Neural cell (in vitro differentiated cells): ENCODE results near the gene IMPG1.

Experiments used
- CTCF ChIP-seq: fragments of 450-650 bp; IDR thresholded peaks from 2 replicates; pipeline ENCODE4 v1.5.1; 2014; ENCODE audit warnings: antibody characterized with exemption, mild to moderate bottlenecking, moderate library complexity; ENCODE audit not compliant: poor library complexity, severe bottlenecking
- EP300 ChIP-seq: fragments of 450-650 bp; conservative IDR thresholded peaks from 2 replicates; pipeline ENCODE4 v1.6.1; 2014; ENCODE audit warnings: antibody characterized with exemption, mild to moderate bottlenecking, moderate library complexity; ENCODE audit not compliant: poor library complexity, severe bottlenecking
- EZH2 ChIP-seq: fragments of 200-600, 300-800 bp; shearing (Covaris generic), sonication (generic); IDR thresholded peaks from 2 replicates; pipeline ENCODE4 v1.6.1; 2014; ENCODE audit warnings: antibody characterized with exemption, low read length, borderline replicate concordance, mild to moderate bottlenecking; ENCODE audit not compliant: insufficient read depth, poor library complexity, severe bottlenecking
- MXI1 ChIP-seq: fragments of 450-650 bp; conservative IDR thresholded peaks from 2 replicates; pipeline ENCODE4 v1.6.1; 2014; ENCODE audit warnings: antibody characterized with exemption, mild to moderate bottlenecking; ENCODE audit not compliant: poor library complexity, severe bottlenecking
- POLR2AphosphoS5 ChIP-seq: IDR thresholded peaks from 2 replicates; pipeline ENCODE4 v1.6.1; 2012
- RAD21 ChIP-seq: fragments of 450-650 bp; conservative IDR thresholded peaks from 2 replicates; pipeline ENCODE4 v1.6.1; 2014; ENCODE audit warnings: antibody characterized with exemption, mild to moderate bottlenecking, moderate library complexity
- REST ChIP-seq: IDR thresholded peaks from 2 replicates; pipeline ENCODE4 v1.6.1; 2012; ENCODE audit warnings: borderline replicate concordance
- TAF1 ChIP-seq: IDR thresholded peaks from 2 replicates; pipeline ENCODE4 v1.6.1; 2012; ENCODE audit warnings: low read depth

GRCh38 chr6:75946146-75946831 lies 126.2 kb downstream of the IMPG1 start:
- TF ChIP-seq EP300 (no peak), CTCF (no peak), TAF1 (no peak), EZH2 (no peak), POLR2AphosphoS5 (no peak), REST (no peak), RAD21 (no peak), MXI1 (no peak)
